Ishikawa (cell line): ENCODE results near the gene GUCY2D.

Experiments used
- EP300 ChIP-seq: IDR thresholded peaks from 2 replicates; pipeline ENCODE4 v1.6.1; 2012; ENCODE audit warnings: borderline replicate concordance
- MAX ChIP-seq: IDR thresholded peaks from 2 replicates; pipeline ENCODE4 v1.6.1; 2012
- NFIC ChIP-seq: IDR thresholded peaks from 2 replicates; pipeline ENCODE4 v1.6.1; 2012
- YY1 ChIP-seq: IDR thresholded peaks from 2 replicates; pipeline ENCODE4 v1.6.1; 2012; ENCODE audit warnings: low read depth
- TF ChIP-seq, protein P1 (sequence below): IDR thresholded peaks from 2 replicates; pipeline ENCODE4 v1.6.1; 2012; ENCODE audit warnings: low read depth, mild to moderate bottlenecking

GRCh38 chr17:8006836-8007680 is 4.6 kb downstream of the GUCY2D start:
- TF ChIP-seq, protein P1, sequence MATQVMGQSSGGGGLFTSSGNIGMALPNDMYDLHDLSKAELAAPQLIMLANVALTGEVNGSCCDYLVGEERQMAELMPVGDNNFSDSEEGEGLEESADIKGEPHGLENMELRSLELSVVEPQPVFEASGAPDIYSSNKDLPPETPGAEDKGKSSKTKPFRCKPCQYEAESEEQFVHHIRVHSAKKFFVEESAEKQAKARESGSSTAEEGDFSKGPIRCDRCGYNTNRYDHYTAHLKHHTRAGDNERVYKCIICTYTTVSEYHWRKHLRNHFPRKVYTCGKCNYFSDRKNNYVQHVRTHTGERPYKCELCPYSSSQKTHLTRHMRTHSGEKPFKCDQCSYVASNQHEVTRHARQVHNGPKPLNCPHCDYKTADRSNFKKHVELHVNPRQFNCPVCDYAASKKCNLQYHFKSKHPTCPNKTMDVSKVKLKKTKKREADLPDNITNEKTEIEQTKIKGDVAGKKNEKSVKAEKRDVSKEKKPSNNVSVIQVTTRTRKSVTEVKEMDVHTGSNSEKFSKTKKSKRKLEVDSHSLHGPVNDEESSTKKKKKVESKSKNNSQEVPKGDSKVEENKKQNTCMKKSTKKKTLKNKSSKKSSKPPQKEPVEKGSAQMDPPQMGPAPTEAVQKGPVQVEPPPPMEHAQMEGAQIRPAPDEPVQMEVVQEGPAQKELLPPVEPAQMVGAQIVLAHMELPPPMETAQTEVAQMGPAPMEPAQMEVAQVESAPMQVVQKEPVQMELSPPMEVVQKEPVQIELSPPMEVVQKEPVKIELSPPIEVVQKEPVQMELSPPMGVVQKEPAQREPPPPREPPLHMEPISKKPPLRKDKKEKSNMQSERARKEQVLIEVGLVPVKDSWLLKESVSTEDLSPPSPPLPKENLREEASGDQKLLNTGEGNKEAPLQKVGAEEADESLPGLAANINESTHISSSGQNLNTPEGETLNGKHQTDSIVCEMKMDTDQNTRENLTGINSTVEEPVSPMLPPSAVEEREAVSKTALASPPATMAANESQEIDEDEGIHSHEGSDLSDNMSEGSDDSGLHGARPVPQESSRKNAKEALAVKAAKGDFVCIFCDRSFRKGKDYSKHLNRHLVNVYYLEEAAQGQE, result no peak
- TF ChIP-seq NFIC (no peak), EP300 (no peak), MAX (no peak), YY1 (no peak)
